ENCODE measurements around the gene ABTB2. TPM values are rescaled to one million over a fixed set of nuclear protein-coding genes. Genes with fewer than 3 reads are reported as not detected.

Gene ABTB2
- total and polyA plus RNA-seq, 2 donors (not counting 1 experiment from before 2014, with no cell fraction given), result 1.0 to 5.8 TPM

DNA sequence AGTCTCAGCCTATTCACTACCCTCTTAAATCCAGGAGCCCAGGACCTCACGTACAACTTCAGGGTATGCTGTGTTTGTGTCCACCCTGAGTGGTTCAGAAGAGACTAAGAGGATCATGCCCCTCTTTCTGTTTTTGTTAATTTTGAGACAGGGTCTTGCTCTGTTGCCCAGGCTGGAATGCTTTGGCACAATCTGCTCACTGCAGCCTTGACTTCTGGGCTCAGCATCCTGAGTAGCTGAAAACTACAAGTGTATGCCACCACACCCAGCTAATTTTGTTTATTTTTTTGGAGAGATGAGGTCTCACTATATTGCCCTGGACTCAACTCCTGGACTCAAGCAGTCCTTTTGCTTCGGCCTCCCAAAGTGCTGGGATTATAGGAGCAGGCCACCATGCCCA, 133.9 kb downstream of the ABTB2 start:
- H3K9ac ChIP-seq (ENCODE audit: insufficient read depth, low read length), result no peak overlapping the region

DNA sequence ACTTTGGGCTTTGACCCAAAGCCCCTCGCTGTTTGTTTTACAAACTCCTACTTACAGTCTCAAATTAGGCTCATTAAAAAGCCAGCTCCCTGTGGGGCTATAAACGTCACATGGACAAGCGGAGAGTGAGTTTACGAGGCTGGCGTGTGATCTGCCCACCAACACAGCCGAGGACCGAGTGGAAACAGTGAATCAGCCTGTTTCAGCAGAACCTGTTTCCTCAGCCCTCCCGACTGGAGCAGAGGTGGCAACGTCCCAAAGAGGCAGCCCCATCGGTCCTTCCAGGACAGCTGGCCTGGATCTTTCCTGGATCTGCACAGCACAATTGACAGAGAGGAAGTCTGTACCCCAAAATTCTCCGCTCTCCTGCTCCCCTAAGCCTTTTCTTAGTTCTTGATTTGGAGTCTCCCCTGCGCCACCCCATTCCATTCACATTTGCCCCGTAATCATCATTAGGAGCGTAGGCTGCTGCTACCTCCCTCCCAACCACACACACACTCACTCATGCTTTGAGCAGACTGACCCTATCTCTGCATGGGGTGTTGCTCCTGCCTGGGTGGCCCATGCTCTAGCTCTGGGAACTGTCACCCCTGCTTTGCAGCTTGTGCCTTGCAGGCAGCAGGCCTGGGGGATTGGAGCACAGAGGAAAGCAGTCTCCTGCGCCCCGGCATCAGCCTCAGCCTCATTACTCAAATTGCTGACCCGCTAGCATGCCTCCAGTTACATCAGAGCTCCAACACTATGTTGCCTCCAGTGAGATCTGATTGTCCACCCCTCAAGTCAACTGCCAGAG, 134.6 kb downstream of the ABTB2 start:
- Histone ChIP-seq H3K4me2 (ENCODE audit: extremely low read depth, insufficient read depth, low read length) (peak overlapping the region; percentile 69), H3K4me1 (ENCODE audit: control insufficient read depth, extremely low read depth, insufficient read depth, low read length) (peaks cover 6% of the 10 kb centered on the region), H3K4me3 (replicated peaks in 1 of 4; ENCODE audit: control extremely low read depth in 1 of 4, insufficient read depth in 1 of 4, low read depth in 3 of 4, low read length in 4 of 4) (peak overlapping the region in 1 of 4 experiments; percentile 3), H3K36me3 (ENCODE audit: control insufficient read depth, insufficient read depth, low read length) (no peaks in the 10 kb centered on the region), H3K9me3 (ENCODE audit: control insufficient read depth, insufficient read depth, low read depth, low read length) (no peaks in the 10 kb centered on the region), H3K79me2 (ENCODE audit: control insufficient read depth, insufficient read depth, low read length) (no peaks in the 10 kb centered on the region), H2AFZ (ENCODE audit: low read length) (no peak overlapping the region), H3K27me3 (ENCODE audit: control insufficient read depth, insufficient read depth, low read length) (no peaks in the 10 kb centered on the region), H3K9ac (ENCODE audit: insufficient read depth, low read length) (no peak overlapping the region), H3K27ac (ENCODE audit: insufficient read depth, low read length) (peak overlapping the region; percentile 13), H4K20me1 (ENCODE audit: control insufficient read depth, extremely low read depth, insufficient read depth, low read length) (no peaks in the 10 kb centered on the region)
- DNase-seq (ENCODE audit: low read depth in 2 of 2), result peak; percentile 73 to 93
- TF ChIP-seq, protein P1, sequence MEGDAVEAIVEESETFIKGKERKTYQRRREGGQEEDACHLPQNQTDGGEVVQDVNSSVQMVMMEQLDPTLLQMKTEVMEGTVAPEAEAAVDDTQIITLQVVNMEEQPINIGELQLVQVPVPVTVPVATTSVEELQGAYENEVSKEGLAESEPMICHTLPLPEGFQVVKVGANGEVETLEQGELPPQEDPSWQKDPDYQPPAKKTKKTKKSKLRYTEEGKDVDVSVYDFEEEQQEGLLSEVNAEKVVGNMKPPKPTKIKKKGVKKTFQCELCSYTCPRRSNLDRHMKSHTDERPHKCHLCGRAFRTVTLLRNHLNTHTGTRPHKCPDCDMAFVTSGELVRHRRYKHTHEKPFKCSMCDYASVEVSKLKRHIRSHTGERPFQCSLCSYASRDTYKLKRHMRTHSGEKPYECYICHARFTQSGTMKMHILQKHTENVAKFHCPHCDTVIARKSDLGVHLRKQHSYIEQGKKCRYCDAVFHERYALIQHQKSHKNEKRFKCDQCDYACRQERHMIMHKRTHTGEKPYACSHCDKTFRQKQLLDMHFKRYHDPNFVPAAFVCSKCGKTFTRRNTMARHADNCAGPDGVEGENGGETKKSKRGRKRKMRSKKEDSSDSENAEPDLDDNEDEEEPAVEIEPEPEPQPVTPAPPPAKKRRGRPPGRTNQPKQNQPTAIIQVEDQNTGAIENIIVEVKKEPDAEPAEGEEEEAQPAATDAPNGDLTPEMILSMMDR (conservative IDR thresholded peaks at IDR 0.05 in 1 of 2, IDR thresholded peaks at IDR 0.05 in 1 of 2; ENCODE audit: low read depth in 1 of 2, low read length in 2 of 2), result no peak
- no peak for TF ChIP-seq EZH2 (IDR thresholded peaks at IDR 0.05; ENCODE audit: low read length, missing control alignments)

More for the DNA sequence above, 133.9 kb downstream of the ABTB2 start:
- Histone ChIP-seq H4K20me1 (ENCODE audit: control insufficient read depth, extremely low read depth, insufficient read depth, low read length) (no peaks in the 10 kb centered on the region), H3K4me1 (ENCODE audit: control insufficient read depth, extremely low read depth, insufficient read depth, low read length) (peaks cover 6% of the 10 kb centered on the region), H3K79me2 (ENCODE audit: control insufficient read depth, insufficient read depth, low read length) (no peaks in the 10 kb centered on the region), H2AFZ (ENCODE audit: low read length) (no peak overlapping the region), H3K27me3 (ENCODE audit: control insufficient read depth, insufficient read depth, low read length) (no peaks in the 10 kb centered on the region), H3K9me3 (ENCODE audit: control insufficient read depth, insufficient read depth, low read depth, low read length) (no peaks in the 10 kb centered on the region), H3K4me2 (ENCODE audit: extremely low read depth, insufficient read depth, low read length) (no peak overlapping the region), H3K36me3 (ENCODE audit: control insufficient read depth, insufficient read depth, low read length) (no peaks in the 10 kb centered on the region), H3K4me3 (replicated peaks in 1 of 4; ENCODE audit: control extremely low read depth in 1 of 4, insufficient read depth in 1 of 4, low read depth in 3 of 4, low read length in 4 of 4) (no peak overlapping the region), H3K27ac (ENCODE audit: insufficient read depth, low read length) (no peak overlapping the region)
- DNase-seq (ENCODE audit: low read depth in 2 of 2), result no peak
- TF ChIP-seq EZH2 (IDR thresholded peaks at IDR 0.05; ENCODE audit: low read length, missing control alignments), result no peak
- TF ChIP-seq, protein P1 (conservative IDR thresholded peaks at IDR 0.05 in 1 of 2, IDR thresholded peaks at IDR 0.05 in 1 of 2; ENCODE audit: low read depth in 1 of 2, low read length in 2 of 2), result no peak

DNA sequence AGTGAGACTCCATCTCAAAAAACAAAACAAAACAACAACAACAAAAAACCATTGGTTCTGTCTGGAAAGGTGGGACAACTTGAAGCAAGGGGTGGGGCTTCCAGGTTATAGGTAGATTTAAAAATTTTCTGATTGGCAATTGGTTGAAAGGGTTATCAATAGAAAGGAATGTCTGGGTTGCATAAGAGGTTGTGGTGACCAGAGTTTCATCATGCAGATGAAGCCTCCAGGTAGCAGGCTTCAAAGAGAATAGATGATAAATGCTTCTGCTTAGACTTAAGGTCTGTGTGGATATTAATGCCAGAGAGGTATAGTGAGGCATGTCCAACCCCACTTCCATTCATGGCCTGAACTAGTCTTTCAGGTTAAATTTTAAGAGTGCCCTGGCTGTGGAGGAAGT, 135.8 kb downstream of the ABTB2 start:
- Histone ChIP-seq H3K4me3 (replicated peaks in 1 of 4; ENCODE audit: control extremely low read depth in 1 of 4, insufficient read depth in 1 of 4, low read depth in 3 of 4, low read length in 4 of 4) (no peak overlapping the region), H2AFZ (ENCODE audit: low read length) (no peak overlapping the region), H3K36me3 (ENCODE audit: control insufficient read depth, insufficient read depth, low read length) (no peaks in the 10 kb centered on the region), H3K4me1 (ENCODE audit: control insufficient read depth, extremely low read depth, insufficient read depth, low read length) (peaks cover 6% of the 10 kb centered on the region), H4K20me1 (ENCODE audit: control insufficient read depth, extremely low read depth, insufficient read depth, low read length) (no peaks in the 10 kb centered on the region), H3K9ac (ENCODE audit: insufficient read depth, low read length) (no peak overlapping the region), H3K79me2 (ENCODE audit: control insufficient read depth, insufficient read depth, low read length) (no peaks in the 10 kb centered on the region), H3K4me2 (ENCODE audit: extremely low read depth, insufficient read depth, low read length) (no peak overlapping the region), H3K9me3 (ENCODE audit: control insufficient read depth, insufficient read depth, low read depth, low read length) (no peaks in the 10 kb centered on the region), H3K27me3 (ENCODE audit: control insufficient read depth, insufficient read depth, low read length) (no peaks in the 10 kb centered on the region), H3K27ac (ENCODE audit: insufficient read depth, low read length) (no peak overlapping the region)
- TF ChIP-seq, protein P1 (conservative IDR thresholded peaks at IDR 0.05 in 1 of 2, IDR thresholded peaks at IDR 0.05 in 1 of 2; ENCODE audit: low read depth in 1 of 2, low read length in 2 of 2), result no peak
- TF ChIP-seq EZH2 (IDR thresholded peaks at IDR 0.05; ENCODE audit: low read length, missing control alignments), result no peak
- no peak for DNase-seq (ENCODE audit: low read depth in 2 of 2)
